Neural progenitor cell (in vitro differentiated cells): Measurements from ENCODE around the gene FAM3B. TPM values are rescaled to one million over a fixed set of nuclear protein-coding genes. Genes with fewer than 3 reads are reported as not detected.

ENCODE experiments used
- DNase-seq: peaks from one replicate; pipeline ENCODE4 v3.0.0-alpha.2; 2016; ENCODE audit warnings: low spot score
- H2AFZ ChIP-seq: fragments of 200-600 bp; sonication (generic); replicated peaks from 2 replicates; pipeline ENCODE4 v1.6.1; 2016; ENCODE audit warnings: antibody characterized with exemption
- H3F3A ChIP-seq: fragments of 200-600 bp; sonication (generic); 2 replicates; pipeline ENCODE4 v1.6.1; 2016; ENCODE audit warnings: antibody characterized with exemption, low read depth
- H3K27ac ChIP-seq: fragments of 200-600 bp; sonication (generic); 2 replicates; pipeline ENCODE4 v1.5.1; 2016; ENCODE audit warnings: mild to moderate bottlenecking
- H3K27me3 ChIP-seq: fragments of 200-600 bp; sonication (generic); 2 replicates; pipeline ENCODE4 v1.6.1; 2016; ENCODE audit warnings: mild to moderate bottlenecking, moderate library complexity
- H3K36me3 ChIP-seq: fragments of 200-600 bp; sonication (generic); 2 replicates; pipeline ENCODE4 v1.5.1; 2016
- H3K4me1 ChIP-seq: fragments of 200-600 bp; sonication (generic); 2 replicates; pipeline ENCODE4 v1.6.1; 2016; ENCODE audit warnings: mixed run types
- H3K4me2 ChIP-seq: fragments of 200-600 bp; sonication (generic); 2 replicates; pipeline ENCODE4 v1.6.1; 2016
- H3K4me3 ChIP-seq: fragments of 200-600 bp; sonication (generic); 2 replicates; pipeline ENCODE4 v1.5.1; 2016
- H3K79me2 ChIP-seq: fragments of 200-600 bp; sonication (generic); 2 replicates; pipeline ENCODE4 v1.6.1; 2016; ENCODE audit warnings: low read depth
- H3K9ac ChIP-seq: fragments of 200-600 bp; sonication (generic); 2 replicates; pipeline ENCODE4 v1.6.1; 2016
- H3K9me3 ChIP-seq: fragments of 200-600 bp; sonication (generic); 2 replicates; pipeline ENCODE4 v1.5.1; 2016; ENCODE audit warnings: low read depth
- H4K20me1 ChIP-seq: fragments of 200-600 bp; sonication (generic); 2 replicates; pipeline ENCODE4 v1.6.1; 2016; ENCODE audit warnings: low read depth
- H3K27ac Mint-ChIP-seq: 3 replicates; pipeline ENCODE4 v1.8.0; 2021; ENCODE audit warnings: mixed read lengths
- H3K27me3 Mint-ChIP-seq: 2 replicates; pipeline ENCODE4 v1.8.0; 2022; ENCODE audit warnings: low read depth, mild to moderate bottlenecking, inconsistent platforms, moderate library complexity, mixed read lengths; ENCODE audit not compliant: insufficient read depth
- H3K36me3 Mint-ChIP-seq: 3 replicates; pipeline ENCODE4 v1.8.0; 2021; ENCODE audit warnings: mixed read lengths
- H3K4me1 Mint-ChIP-seq: 3 replicates; pipeline ENCODE4 v1.8.0; 2021; ENCODE audit warnings: mixed read lengths
- H3K4me3 Mint-ChIP-seq: 3 replicates; pipeline ENCODE4 v1.8.0; 2021; ENCODE audit warnings: mild to moderate bottlenecking, moderate library complexity, mixed read lengths
- H3K9me3 Mint-ChIP-seq: 3 replicates; pipeline ENCODE4 v1.8.0; 2020; ENCODE audit warnings: mixed read lengths
- CTCF ChIP-seq: fragments of 200-600 bp; sonication (generic); IDR thresholded peaks from 2 replicates; pipeline ENCODE4 v1.5.1; 2017; ENCODE audit warnings: antibody characterized with exemption, mild to moderate bottlenecking
- EZH2 ChIP-seq: fragments of 200-600 bp; sonication (generic); IDR thresholded peaks from 2 replicates; pipeline ENCODE4 v1.6.1; 2017; ENCODE audit warnings: antibody characterized with exemption, mild to moderate bottlenecking, moderate library complexity
- EZH2phosphoT487 ChIP-seq: fragments of 200-600 bp; sonication (generic); IDR thresholded peaks from 2 replicates; pipeline ENCODE4 v1.6.1; 2017; ENCODE audit warnings: antibody characterized with exemption
- total RNA-seq: library from RNA; depleted of rRNA; stranded (reverse); fragments of >200 nt; gene quantifications from 2 replicates; pipeline ENCODE4 v1.2.3, GENCODE V29; 2015; ENCODE audit warnings: low replicate concordance

Gene FAM3B
- total RNA-seq, 1 donor from 2014 or later: not detected

- H3K36me3 ChIP-seq: no peaks in the 10 kb centered on the region
- H3K27ac ChIP-seq: no peak overlapping the region
- H3K4me3 Mint-ChIP-seq: no peak overlapping the region
- no peak for DNase-seq
- no peaks in the 10 kb centered on the region for H3K79me2 ChIP-seq
- H3K27me3 ChIP-seq: no peaks in the 10 kb centered on the region
- no peak overlapping the region for H2AFZ ChIP-seq
- peaks cover 4% of the 10 kb centered on the region for H3K4me1 ChIP-seq
- no peak overlapping the region for H3K9ac ChIP-seq
- no peaks in the 10 kb centered on the region for H3F3A ChIP-seq
- no peak overlapping the region for H3K4me3 ChIP-seq
- no peaks in the 10 kb centered on the region for H3K4me1 Mint-ChIP-seq
- no peaks in the 10 kb centered on the region for H3K36me3 Mint-ChIP-seq
- H3K27ac Mint-ChIP-seq: no peak overlapping the region
- TF ChIP-seq CTCF: no peak
- TF ChIP-seq EZH2: no peak
- TF ChIP-seq EZH2phosphoT487: no peak
- H3K9me3 ChIP-seq: no peaks in the 10 kb centered on the region
- no peaks in the 10 kb centered on the region for H4K20me1 ChIP-seq
- peaks cover 10% of the 10 kb centered on the region for H3K27me3 Mint-ChIP-seq
- H3K4me2 ChIP-seq: no peak overlapping the region
- H3K9me3 Mint-ChIP-seq: no peaks in the 10 kb centered on the region
These were observed 57.2 kb downstream of the FAM3B start for GRCh38 chr21:41373763-41374162.

- Mint-ChIP-seq H3K27me3 (peaks cover 7% of the 10 kb centered on the region), H3K4me3 (no peak overlapping the region), H3K9me3 (no peaks in the 10 kb centered on the region), H3K4me1 (no peaks in the 10 kb centered on the region), H3K27ac (no peak overlapping the region), H3K36me3 (no peaks in the 10 kb centered on the region)
- Histone ChIP-seq H3K27me3 (no peaks in the 10 kb centered on the region), H3K4me2 (no peak overlapping the region), H3K4me1 (peaks cover 3% of the 10 kb centered on the region), H3K9me3 (no peaks in the 10 kb centered on the region), H3F3A (no peaks in the 10 kb centered on the region), H3K79me2 (no peaks in the 10 kb centered on the region), H3K27ac (no peak overlapping the region), H3K36me3 (no peaks in the 10 kb centered on the region), H3K9ac (no peak overlapping the region), H2AFZ (no peak overlapping the region), H4K20me1 (no peaks in the 10 kb centered on the region), H3K4me3 (no peak overlapping the region)
- DNase-seq: no peak
- no peak for TF ChIP-seq CTCF
- TF ChIP-seq EZH2phosphoT487: no peak
- no peak for TF ChIP-seq EZH2
These were observed 57.6 kb downstream of the FAM3B start for GRCh38 chr21:41374177-41374712.

- no peak overlapping the region for H3K27ac Mint-ChIP-seq
- Histone ChIP-seq H3K36me3 (no peaks in the 10 kb centered on the region), H4K20me1 (no peaks in the 10 kb centered on the region), H3F3A (no peaks in the 10 kb centered on the region), H3K4me1 (no peaks in the 10 kb centered on the region), H3K9me3 (no peaks in the 10 kb centered on the region), H3K9ac (no peak overlapping the region), H3K27me3 (no peaks in the 10 kb centered on the region), H2AFZ (no peak overlapping the region), H3K27ac (no peak overlapping the region), H3K4me3 (no peak overlapping the region), H3K79me2 (no peaks in the 10 kb centered on the region), H3K4me2 (no peak overlapping the region)
- peaks cover 6% of the 10 kb centered on the region for H3K27me3 Mint-ChIP-seq
- no peak overlapping the region for H3K4me3 Mint-ChIP-seq
- TF ChIP-seq CTCF: no peak
- no peaks in the 10 kb centered on the region for H3K9me3 Mint-ChIP-seq
- no peaks in the 10 kb centered on the region for H3K4me1 Mint-ChIP-seq
- no peaks in the 10 kb centered on the region for H3K36me3 Mint-ChIP-seq
- DNase-seq: no peak
These were observed 58.4 kb downstream of the FAM3B start for GRCh38 chr21:41374867-41375533.
